SK-N-SH treated with all-trans-retinoic acid at 6 μM for 48 hours (cell line): ENCODE measurements around the gene GRIA1.

ENCODE experiments used
- ATAC-seq: fragments of 200-7000 bp; cut with Tn5 transposase; 3 replicates; pipeline ENCODE4 v1.9.1; 2020; ENCODE audit warnings: mild to moderate bottlenecking, moderate library complexity
- ARNTL ChIP-seq: fragments of 450-650 bp; formaldehyde crosslinking; IDR thresholded peaks from 2 replicates; pipeline ENCODE4 v1.5.0; 2020; ENCODE audit warnings: low read depth, mild to moderate bottlenecking, moderate library complexity, borderline replicate concordance
- CREB5 ChIP-seq: fragments of 250-450 bp; sonication (Bioruptor Pico); IDR thresholded peaks from 2 replicates; pipeline ENCODE4 v1.5.1; 2020; ENCODE audit warnings: low read depth, mild to moderate bottlenecking, moderate library complexity
- CSDC2 ChIP-seq: fragments of 250-450 bp; sonication (Bioruptor Pico); IDR thresholded peaks from 2 replicates; pipeline ENCODE4 v1.5.0; 2020; ENCODE audit warnings: mild to moderate bottlenecking, moderate library complexity
- ESRRG ChIP-seq: fragments of 250-450 bp; sonication (Bioruptor Pico); IDR thresholded peaks from 2 replicates; pipeline ENCODE4 v1.6.1; 2021; ENCODE audit warnings: mild to moderate bottlenecking
- GLIS3 ChIP-seq: fragments of 250-450 bp; sonication (Bioruptor Pico); IDR thresholded peaks from 2 replicates; pipeline ENCODE4 v1.5.0; 2020; ENCODE audit warnings: mild to moderate bottlenecking, moderate library complexity
- PATZ1 ChIP-seq: fragments of 250-450 bp; sonication (Bioruptor Pico); IDR thresholded peaks from 2 replicates; pipeline ENCODE4 v1.8.0; 2020; ENCODE audit warnings: mild to moderate bottlenecking, moderate library complexity, borderline replicate concordance
- SNAI2 ChIP-seq: fragments of 250-450 bp; sonication (Bioruptor Pico); IDR thresholded peaks from 2 replicates; pipeline ENCODE4 v1.5.0; 2020; ENCODE audit warnings: mild to moderate bottlenecking, moderate library complexity
- TCF4 ChIP-seq: fragments of 250-450 bp; sonication (Bioruptor Pico); IDR thresholded peaks from 2 replicates; pipeline ENCODE4 v1.8.0; 2021; ENCODE audit warnings: mild to moderate bottlenecking, moderate library complexity, borderline replicate concordance
- TSHZ2 ChIP-seq: fragments of 250-450 bp; sonication (Bioruptor Pico); IDR thresholded peaks from 2 replicates; pipeline ENCODE4 v1.5.0; 2020; ENCODE audit warnings: mild to moderate bottlenecking, moderate library complexity
- ZC3H10 ChIP-seq: fragments of 250-450 bp; sonication (Bioruptor Pico); IDR thresholded peaks from 2 replicates; pipeline ENCODE4 v1.5.1; 2021; ENCODE audit warnings: mild to moderate bottlenecking, moderate library complexity
- ZNF565 ChIP-seq: fragments of 450-650 bp; formaldehyde crosslinking; conservative IDR thresholded peaks from 2 replicates; pipeline ENCODE4 v1.5.0; 2020; ENCODE audit warnings: low read depth, mild to moderate bottlenecking, moderate library complexity
- ZNF70 ChIP-seq: fragments of 450-650 bp; formaldehyde crosslinking; IDR thresholded peaks from 2 replicates; pipeline ENCODE4 v1.5.0; 2020; ENCODE audit warnings: mild to moderate bottlenecking, moderate library complexity

The GRIA1 gene

GRCh38 chr5:153777681-153778581 is 287.5 kb downstream of the GRIA1 start:
- ATAC-seq, result peak; percentile 60; the same call in 2 of the 3 replicates
- peak; percentile 67; the same call in 1 of the 2 replicates for TF ChIP-seq TSHZ2
- TF ChIP-seq GLIS3 (CRISPR knock-in tag), result no peak
- peak; percentile 46; the same call in 1 of the 2 replicates for TF ChIP-seq TCF4 (CRISPR knock-in tag)

GRCh38 chr5:153779836-153780235 is 289.4 kb downstream of the GRIA1 start:
- ATAC-seq, result no peak
- TF ChIP-seq ZC3H10 (CRISPR knock-in tag) (no peak), TCF4 (CRISPR knock-in tag) (no peak), CREB5 (no peak), ARNTL (CRISPR knock-in tag) (no peak), CSDC2 (CRISPR knock-in tag) (no peak)

GRCh38 chr5:153780876-153781705 is 290.6 kb downstream of the GRIA1 start:
- TF ChIP-seq ZNF565 (CRISPR knock-in tag) (no peak), TSHZ2 (0 out of 2 replicates have a peak, but pooled peaks have one; percentile 34), GLIS3 (CRISPR knock-in tag) (no peak)
- ATAC-seq, result no peak

GRCh38 chr5:153782589-153783361 is 292.3 kb downstream of the GRIA1 start:
- TF ChIP-seq ZC3H10 (CRISPR knock-in tag) (no peak), ESRRG (CRISPR knock-in tag) (no peak), ZNF70 (CRISPR knock-in tag) (no peak)
- peak; percentile 79 for ATAC-seq

GRCh38 chr5:153783362-153783658 is 292.8 kb downstream of the GRIA1 start:
- TF ChIP-seq PATZ1 (no peak), ESRRG (CRISPR knock-in tag) (no peak), SNAI2 (CRISPR knock-in tag) (no peak)
- peak; percentile 46 for ATAC-seq
